NCI-H187 (cell line): ENCODE results near the gene MTMR6.

Experiments
- DNase-seq, 2 experiments: peaks; one replicate each; lab custom pipeline; 2025; lab: John Stamatoyannopoulos, UW

The MTMR6 gene

DNA sequence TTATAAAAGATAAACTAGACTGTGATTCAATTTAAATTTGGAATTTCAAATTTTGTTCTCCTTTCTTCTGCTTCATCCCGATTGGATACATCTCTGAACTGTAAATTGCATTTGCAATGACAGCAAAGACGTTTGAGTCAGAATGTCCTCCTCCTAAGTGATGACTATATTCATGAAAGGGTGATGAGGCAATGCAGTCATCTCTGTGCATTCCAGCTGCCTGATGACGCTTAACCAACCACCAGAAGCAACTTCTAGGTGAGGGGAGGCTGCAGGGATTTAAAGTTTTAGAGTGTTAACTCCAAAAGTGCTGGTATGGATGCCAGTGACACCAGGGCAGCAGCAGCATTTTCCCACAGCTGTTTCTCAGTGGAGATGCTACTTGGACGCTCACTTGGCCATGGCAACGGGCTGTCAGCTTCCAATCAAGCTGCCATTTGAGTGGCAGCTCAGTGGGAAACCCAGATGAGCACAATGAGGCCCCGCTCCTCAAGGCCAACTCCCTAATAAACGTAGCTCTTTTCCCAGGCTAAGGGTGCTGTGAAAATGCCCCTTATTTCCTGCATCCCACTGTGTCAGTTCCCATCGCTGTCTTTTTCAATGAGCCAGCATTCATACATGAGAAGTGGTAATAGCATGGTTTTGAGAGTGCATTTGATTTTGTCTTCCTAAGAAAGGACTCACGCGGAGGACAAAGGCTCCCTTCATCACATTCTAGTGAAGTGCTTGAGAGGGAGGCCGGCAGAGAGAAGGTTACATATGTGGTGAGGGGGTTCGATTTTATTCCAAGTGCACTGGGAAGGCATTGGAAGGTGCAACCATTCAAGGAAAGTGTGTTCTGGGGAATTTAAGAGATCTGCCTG lies 70.0 kb downstream of the MTMR6 start:
- DNase-seq, result no peak

DNA sequence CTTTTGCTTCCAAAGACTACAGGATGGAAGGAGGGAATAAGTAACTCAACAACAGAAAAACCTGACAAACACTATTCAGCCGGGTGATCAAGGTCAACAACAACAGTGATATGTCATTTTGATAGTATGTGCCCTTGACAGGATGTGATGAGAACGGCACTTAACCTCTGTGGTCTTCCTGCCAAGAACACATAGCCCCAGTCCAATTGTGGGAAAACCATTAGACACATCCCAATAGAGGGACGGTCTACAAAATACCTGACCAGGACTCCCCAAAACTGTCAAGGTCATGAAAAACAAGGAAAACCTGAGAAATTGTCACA lies 72.1 kb downstream of the MTMR6 start:
- no peak for DNase-seq

DNA sequence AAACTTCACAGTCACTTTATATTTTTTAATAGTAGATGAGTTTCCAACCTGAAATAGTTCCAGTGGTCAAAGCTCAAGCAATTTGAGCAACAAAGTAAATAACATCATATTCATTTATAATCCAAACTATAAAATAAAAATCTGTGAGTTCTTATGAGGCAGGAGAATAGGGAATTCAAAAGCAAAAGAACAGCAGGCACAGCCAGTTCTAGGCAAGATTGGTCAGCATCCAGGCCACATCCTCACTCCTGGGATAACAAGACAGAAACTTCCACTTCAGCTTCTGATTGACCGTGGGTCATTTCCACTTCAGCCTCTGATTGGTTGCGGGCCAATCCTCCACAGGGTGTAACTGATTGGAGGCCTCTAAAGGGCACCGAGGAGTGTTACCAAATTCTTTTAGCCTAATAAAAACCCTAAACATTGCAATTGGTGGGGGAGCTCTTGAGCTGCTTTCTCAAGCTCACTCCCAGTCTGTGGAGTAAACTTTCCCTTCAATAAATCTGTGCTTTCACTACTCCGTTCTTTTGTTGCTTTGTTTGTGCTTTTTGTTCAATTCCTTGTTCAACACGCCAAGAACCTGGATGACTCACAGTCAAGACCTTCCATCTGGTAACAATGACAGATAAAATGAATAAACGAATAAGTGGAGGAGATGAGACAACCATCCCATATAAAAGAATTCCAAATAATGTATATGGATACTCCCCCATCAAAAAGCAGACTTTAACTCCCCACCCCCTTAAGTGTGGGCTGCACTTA lies 72.6 kb downstream of the MTMR6 start:
- DNase-seq, result no peak

DNA sequence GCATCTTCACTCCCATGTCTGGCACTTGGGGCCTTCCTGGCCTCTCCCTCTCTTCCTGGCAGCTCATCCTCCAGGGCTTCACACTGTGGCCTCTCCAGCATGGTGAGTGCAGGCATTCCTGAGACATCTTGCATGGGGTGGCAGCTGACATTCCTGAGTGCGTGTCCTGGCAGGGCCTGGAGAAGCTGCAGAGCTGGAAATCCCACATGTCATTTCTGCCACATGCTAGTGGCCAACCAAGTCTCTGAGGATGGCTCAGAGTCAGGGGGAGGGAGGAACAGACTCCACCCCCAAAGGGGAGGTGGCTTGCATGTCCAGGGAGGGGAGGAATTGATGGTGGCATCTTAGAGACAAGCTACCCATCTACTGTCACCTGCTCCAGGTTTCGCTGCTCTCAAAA lies 73.6 kb downstream of the MTMR6 start:
- DNase-seq, result no peak

DNA sequence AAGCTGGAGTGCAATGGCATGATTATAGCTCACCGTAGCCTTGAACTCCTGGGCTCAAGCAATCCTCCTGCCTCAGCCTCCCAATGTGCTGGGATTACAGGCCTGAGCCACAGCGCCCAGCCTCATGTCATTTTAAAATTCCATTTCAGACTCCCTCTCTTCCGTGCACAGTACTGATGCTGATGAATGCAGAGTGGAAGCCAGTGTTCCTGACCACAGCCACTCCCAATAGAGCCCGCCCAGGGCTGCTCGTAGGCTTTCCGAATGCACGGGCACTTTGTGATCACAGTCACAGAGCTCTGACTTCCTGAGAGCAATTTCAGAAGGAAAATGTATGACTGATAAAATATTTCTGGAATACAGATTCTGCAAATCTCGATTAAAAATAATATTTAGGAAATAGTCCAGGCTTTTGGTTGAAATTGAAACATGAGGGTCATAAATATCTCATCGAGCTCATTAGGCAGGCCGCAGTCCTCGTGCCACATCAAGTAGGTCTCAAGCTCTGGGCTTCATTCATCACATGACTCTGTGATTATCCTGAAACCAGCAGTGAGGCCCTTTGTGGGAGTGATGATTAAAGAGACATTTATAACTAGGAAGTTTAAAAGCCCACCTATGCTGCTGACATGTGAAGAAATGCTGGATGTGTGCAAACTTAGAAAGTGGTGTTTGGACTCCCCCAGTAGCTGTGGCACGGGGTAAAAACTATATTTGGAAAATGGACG lies 76.3 kb downstream of the MTMR6 start:
- no peak for DNase-seq

DNA sequence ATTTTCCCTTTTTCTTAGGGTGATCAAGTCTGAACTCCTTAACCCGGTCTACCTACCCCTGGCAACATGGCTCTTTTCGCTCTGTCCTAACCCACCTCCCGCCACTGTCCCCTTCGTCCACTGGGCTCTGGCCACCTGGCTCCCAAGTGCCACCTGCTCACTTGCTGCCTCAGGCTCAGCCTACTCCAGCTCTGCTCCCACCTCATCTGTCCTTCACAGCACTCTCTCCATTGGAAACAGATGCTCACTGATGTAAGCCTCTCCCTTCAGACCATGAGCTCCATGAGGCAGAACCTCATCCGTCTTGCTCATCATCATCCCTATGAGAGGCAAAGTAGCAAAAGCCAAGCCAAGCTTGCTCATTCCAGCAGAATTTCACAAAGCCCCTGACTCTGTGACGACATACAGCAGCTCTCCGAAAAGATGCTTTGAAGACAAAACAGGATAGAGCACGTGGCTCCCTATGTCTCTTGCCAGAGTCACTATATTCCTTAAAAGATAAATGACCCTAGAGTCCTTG lies 79.9 kb downstream of the MTMR6 start:
- DNase-seq, result no peak

DNA sequence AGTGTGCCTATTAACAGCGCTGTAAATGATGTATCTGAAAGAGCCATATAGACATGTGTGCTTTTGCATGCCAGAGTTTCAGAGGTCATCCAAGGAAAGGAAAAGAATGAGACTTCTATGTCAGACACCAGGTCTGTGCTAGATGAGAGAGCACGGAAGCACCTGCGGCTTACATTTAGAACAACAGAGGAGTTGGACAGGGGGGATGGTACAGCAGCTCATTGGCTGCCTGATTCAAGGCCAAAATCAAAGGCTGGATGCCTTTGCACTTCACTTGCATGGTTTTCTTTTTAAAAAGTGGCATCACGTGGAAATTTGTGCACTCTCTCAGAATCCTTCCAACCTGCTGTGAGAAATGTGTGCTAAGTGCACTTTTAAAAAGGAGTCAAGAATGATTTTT lies 82.4 kb downstream of the MTMR6 start:
- DNase-seq, result no peak

DNA sequence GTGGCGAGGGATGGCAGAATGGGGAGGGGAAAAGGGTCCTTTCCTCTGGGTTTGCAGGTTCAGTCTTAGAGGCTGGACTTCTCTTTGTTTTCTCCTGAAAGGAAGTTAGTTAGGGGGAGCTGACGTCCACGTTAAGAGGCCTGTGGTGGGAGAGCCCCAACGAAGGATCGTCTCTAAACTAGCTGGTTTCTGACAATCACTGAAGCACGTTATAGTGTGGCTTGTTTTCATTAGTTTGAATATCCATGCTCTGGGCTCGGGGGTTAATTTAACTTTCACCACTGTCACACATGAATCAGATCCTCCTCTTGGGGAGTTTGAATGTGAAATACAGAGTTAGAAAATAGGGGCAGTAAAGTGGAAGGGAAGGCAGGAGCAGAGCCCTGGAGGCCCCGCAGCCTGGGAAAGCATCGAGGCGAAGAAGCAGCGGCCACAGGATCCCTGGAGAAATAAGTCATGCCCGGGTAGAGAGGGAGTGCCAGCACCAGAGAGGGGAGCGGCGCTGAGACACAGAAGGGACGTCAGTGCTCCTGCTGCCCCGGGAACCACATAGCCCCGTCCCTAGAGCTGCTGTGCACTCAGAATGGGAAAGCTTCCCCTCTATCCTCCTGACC lies 84.1 kb downstream of the MTMR6 start:
- no peak for DNase-seq

DNA sequence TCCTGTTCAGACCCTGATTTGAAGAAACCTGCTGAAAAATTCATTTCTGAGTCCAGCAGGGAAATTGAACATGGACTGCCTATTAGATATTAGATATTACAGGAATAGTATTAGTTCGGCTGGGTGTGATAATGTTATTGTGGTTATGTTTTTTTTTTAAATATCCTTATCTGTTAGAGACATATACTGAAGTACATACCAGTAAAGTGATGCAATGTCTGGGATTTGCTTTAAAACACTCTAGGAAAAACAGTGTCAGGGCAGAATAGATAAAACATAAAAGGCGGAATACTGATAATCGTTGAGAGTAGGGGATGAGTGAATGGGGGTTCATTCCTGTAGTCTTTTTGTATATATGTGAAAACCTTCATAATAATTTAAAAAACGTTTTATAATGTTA lies 86.5 kb downstream of the MTMR6 start:
- DNase-seq, result no peak

DNA sequence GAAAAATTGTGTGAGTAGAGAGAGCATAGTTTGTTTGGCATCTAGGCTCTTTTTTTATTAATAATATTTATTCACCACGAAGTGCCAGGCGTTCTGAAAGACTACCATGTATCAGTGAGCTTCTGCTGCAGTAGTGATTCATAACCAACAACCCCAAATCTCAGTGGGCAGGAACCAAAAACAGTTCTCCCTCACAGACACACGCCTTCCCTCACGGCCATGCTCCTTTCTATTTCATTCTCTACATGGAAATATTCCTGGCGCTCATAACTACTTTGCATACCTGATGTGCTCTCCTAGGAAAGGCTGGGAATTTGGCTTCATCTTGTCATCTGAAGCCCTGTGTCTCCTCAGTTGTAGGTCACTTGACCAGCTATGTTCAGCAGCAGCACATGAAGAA lies 88.6 kb downstream of the MTMR6 start:
- DNase-seq, result no peak

DNA sequence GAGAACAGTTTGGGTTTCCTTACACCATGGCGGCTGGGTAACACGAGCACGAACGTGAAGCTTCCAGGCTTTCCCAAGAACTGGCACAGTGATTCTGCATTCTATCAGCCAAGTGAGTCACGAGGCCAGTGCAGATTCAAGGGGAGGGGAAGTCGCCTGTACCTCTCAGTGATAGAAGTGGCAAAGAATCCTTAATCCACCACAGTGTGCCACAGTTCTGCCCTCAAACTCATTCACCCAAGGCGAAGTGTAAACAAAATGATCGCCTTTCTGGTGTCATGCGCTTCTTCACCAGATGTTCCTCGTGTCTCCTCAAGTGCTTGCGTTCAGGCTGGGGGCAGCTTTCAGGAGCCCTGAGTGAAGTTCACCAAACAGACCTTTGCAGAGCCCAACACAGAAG lies 90.3 kb downstream of the MTMR6 start:
- DNase-seq, result peak; percentile 1 to 10
